ENCODE measurements around the gene IFT43. TPM values are rescaled to one million over a fixed set of nuclear protein-coding genes. Genes with fewer than 3 reads are reported as not detected.

The IFT43 gene
- total and polyA plus RNA-seq, 2 donors (not counting 3 experiments of a cell fraction or from before 2014, with no cell fraction given), result 22.3 to 39.0 TPM

DNA sequence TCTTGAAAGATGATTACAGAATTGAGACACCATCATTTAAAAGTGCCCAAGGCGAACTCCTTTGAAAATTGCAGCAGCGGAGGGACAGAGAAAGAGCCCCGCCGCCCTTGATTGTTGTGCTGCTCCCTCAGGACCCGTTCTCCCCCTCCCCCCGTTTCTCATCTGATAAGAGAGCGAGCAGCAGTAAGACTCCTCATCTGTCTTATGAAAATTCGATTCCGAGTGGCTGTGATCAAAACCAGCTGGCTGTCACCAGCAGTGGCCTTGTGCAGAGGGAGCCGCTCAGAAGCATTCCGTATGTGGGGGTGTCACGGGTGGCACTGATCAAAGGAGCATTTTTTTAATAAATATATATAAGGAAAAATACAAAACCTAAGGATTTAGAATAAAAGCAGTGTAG, 88.2 kb downstream of the IFT43 start:
- dilution Hi-C loops (cut with MboI; ENCODE audit: extremely low pct_ligation_motif_present, low sequenced_read_pairs) (no loop called here), intact Hi-C loops (cut with micrococcal nuclease) (no loop called here)
- Histone ChIP-seq H3K4me2 (ENCODE audit: insufficient read depth, low read length) (no peak overlapping the region), H3K27me3 (ENCODE audit: control insufficient read depth in 2 of 2, insufficient read depth in 2 of 2, low read length in 2 of 2) (no peaks in the 10 kb centered on the region), H4K20me1 (replicated peaks; ENCODE audit: control insufficient read depth, extremely low read depth, insufficient read depth, low read length) (no peaks in the 10 kb centered on the region), H3K36me3 (ENCODE audit: control insufficient read depth in 2 of 2, extremely low read depth in 1 of 2, insufficient read depth in 2 of 2, low read length in 2 of 2) (no peaks in the 10 kb centered on the region), H3K9ac (replicated peaks; ENCODE audit: extremely low read depth, insufficient read depth, low read length) (no peak overlapping the region), H2AFZ (ENCODE audit: low read depth, low read length) (no peak overlapping the region), H3K27ac (ENCODE audit: insufficient read depth, low read depth, low read length) (no peak overlapping the region), H3K9me3 (replicated peaks; ENCODE audit: control insufficient read depth, insufficient read depth, low read length) (no peaks in the 10 kb centered on the region), H3K4me1 (ENCODE audit: control insufficient read depth, extremely low read depth, insufficient read depth, low read length) (no peaks in the 10 kb centered on the region), H3K79me2 (ENCODE audit: control insufficient read depth, insufficient read depth, low read length) (no peaks in the 10 kb centered on the region), H3K9me1 (replicated peaks; ENCODE audit: control insufficient read depth, extremely low read depth, insufficient read depth, low read length) (no peaks in the 10 kb centered on the region), H3K4me3 (replicated peaks in 1 of 3; ENCODE audit: insufficient read depth in 1 of 3, low read depth in 1 of 3, low read length in 3 of 3) (no peak overlapping the region)
- FAIRE-seq, result no peak
- no peak for DNase-seq (ENCODE audit: low read depth, low spot score)
- ChIA-PET CTCF (no interaction called here), POLR2A (no interaction called here)
- no TSS peak for BruUV-seq (replicated peaks)
- no peak for TF ChIP-seq EZH2 (IDR thresholded peaks at IDR 0.05; ENCODE audit: borderline replicate concordance, low read depth, low read length, severe bottlenecking)
- TF ChIP-seq, protein P1, sequence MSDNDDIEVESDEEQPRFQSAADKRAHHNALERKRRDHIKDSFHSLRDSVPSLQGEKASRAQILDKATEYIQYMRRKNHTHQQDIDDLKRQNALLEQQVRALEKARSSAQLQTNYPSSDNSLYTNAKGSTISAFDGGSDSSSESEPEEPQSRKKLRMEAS (IDR thresholded peaks at IDR 0.05; ENCODE audit: insufficient read depth, insufficient read length), result no peak
- TF ChIP-seq FOS (IDR thresholded peaks at IDR 0.05; ENCODE audit: borderline replicate concordance, insufficient read depth, low read length), result no peak
- TF ChIP-seq POLR2AphosphoS5 (IDR thresholded peaks at IDR 0.05; ENCODE audit: insufficient read depth, low read depth, low read length), result no peak
- no peak for TF ChIP-seq POLR2A (IDR thresholded peaks at IDR 0.05; ENCODE audit: low read depth, low read length)
- no peak for TF ChIP-seq GATA2 (IDR thresholded peaks at IDR 0.05; ENCODE audit: insufficient read depth, insufficient read length, low read depth, low read length)
- no peak for TF ChIP-seq MYC (IDR thresholded peaks at IDR 0.05; ENCODE audit: low read depth, low read length)
- TF ChIP-seq, protein P2, sequence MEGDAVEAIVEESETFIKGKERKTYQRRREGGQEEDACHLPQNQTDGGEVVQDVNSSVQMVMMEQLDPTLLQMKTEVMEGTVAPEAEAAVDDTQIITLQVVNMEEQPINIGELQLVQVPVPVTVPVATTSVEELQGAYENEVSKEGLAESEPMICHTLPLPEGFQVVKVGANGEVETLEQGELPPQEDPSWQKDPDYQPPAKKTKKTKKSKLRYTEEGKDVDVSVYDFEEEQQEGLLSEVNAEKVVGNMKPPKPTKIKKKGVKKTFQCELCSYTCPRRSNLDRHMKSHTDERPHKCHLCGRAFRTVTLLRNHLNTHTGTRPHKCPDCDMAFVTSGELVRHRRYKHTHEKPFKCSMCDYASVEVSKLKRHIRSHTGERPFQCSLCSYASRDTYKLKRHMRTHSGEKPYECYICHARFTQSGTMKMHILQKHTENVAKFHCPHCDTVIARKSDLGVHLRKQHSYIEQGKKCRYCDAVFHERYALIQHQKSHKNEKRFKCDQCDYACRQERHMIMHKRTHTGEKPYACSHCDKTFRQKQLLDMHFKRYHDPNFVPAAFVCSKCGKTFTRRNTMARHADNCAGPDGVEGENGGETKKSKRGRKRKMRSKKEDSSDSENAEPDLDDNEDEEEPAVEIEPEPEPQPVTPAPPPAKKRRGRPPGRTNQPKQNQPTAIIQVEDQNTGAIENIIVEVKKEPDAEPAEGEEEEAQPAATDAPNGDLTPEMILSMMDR (IDR thresholded peaks at IDR 0.05; ENCODE audit: extremely low read depth in 1 of 2, insufficient read depth in 1 of 2, low read depth in 1 of 2, low read length in 2 of 2), result no peak
- no peak for TF ChIP-seq JUN (IDR thresholded peaks at IDR 0.05; ENCODE audit: borderline replicate concordance, insufficient read depth, insufficient read length, low read depth)
